Measurements from ENCODE around the gene CD74.

CD74 gene

DNA sequence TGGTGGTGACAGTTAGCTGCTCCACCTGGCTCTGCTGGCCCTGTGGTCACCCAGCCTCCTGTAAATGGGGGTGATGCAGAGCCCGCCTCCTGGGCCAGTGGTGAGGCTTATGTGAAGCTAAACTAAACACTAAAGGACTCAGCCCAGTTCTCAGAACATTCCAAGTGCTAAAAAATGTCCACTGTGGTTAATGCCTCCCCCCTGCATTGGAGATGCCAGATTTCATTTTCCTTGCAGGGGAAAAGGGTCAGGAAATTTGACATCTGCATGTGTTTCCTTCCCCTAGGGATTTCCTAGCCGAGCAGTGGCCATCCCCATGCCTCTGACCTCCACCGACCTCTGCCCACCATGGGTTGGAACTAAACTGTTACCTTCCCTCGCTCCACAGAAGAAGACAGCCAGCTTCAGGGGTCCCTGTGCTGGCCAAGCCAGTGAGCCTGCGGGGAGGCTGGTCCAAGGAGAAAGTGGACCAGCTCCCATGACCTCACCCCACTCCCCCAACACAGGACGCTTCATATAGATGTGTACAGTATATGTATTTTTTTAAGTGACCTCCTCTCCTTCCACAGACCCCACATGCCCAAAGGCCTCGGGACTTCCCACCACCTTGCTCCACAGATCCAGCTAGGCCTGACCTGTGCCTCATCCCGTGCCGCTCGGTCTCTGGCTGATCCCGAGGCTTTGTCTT lies 13.0 kb downstream of the CD74 start:
- no peak overlapping the region for H3K4me3 ChIP-seq (ENCODE audit: low read depth, low read length)
- DNase-seq (ENCODE audit: low read depth) = no peak

DNA sequence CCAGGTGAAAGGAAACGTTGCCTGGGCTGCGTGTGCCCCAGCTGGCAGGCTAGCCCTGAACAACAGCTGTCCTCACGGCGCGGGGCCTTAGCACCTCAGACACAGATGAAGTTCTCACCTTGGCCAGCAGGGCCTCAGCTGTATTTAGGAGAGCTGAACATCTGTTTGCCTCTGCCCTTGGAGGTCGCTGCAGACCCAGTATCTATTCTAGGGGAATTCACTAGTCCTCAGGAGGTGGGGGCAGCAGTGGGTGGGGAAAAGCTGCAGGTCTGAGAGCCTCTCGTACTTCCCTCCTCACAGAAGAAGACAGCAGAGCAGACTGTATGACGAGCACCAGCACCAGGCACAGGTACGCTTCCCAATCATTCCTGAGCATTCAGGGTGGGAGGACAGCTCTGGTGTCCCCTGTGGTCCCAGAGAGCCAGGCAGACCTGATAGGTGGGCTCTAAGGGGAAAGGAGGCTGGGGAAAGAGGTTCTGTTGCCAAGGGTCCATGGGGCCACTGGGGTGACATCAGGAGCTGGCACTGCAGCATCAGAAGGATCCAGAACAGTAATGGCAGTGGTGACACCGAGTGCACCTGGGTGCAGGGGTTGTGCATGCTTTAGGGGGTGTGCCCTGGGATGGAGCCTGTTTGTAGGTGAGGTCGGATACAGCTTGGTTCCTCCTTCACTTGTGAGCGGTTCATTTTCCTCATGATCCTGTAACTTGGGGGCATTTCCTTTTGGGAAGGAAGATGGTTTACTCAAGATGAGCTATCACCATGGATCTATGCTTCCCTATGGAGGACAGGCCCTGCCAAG lies 13.8 kb downstream of the CD74 start:
- no peak overlapping the region for H3K4me3 ChIP-seq (ENCODE audit: low read depth, low read length)
- DNase-seq (ENCODE audit: low read depth) = no peak

DNA sequence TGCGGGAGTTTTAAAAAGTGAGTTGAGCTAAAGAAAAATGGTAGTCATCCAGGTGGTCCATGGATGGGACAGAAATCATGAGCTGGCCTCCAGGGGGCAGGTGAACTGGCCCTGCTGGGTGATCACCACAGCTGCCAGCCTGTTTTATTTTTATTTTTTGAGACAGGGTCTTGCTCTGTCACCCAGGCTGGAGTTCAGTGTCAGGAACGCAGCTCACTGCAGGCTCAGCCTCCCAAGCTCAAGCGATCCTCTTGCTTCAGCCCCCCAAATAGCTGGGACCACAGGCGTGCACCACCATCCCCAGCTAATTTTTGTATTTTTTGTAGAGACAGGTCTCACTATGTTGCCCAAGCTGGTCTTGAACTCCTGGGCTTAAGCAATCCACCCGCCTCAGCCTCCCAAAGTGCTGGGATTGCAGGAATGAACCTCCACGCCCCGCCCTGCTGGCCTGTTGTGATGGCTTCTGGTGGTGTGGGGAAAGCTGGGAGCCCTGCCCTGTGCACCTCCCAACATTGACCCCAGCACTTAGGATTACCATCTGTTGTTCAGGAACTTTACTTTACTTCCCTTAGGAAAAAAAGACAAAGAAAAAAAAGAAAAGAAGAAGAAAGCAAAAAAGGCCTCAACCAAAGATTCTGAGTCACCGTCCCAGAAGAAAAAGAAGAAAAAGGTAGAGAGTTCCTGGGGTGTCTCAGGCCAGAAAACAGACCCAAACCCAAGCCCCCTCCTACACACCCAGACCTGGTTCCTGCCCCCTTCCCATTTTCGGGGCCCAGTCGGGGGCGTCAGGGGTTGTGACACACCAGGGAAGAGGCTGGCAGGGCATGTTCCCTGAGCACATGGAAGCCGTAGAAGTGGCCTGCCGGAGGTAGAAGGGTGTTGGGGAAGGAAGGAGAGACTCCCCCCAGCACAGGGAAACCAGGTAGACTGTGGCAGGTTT lies 14.7 kb downstream of the CD74 start:
- DNase-seq (ENCODE audit: low read depth) = no peak
- no peak overlapping the region for H3K4me3 ChIP-seq (ENCODE audit: low read depth, low read length)

DNA sequence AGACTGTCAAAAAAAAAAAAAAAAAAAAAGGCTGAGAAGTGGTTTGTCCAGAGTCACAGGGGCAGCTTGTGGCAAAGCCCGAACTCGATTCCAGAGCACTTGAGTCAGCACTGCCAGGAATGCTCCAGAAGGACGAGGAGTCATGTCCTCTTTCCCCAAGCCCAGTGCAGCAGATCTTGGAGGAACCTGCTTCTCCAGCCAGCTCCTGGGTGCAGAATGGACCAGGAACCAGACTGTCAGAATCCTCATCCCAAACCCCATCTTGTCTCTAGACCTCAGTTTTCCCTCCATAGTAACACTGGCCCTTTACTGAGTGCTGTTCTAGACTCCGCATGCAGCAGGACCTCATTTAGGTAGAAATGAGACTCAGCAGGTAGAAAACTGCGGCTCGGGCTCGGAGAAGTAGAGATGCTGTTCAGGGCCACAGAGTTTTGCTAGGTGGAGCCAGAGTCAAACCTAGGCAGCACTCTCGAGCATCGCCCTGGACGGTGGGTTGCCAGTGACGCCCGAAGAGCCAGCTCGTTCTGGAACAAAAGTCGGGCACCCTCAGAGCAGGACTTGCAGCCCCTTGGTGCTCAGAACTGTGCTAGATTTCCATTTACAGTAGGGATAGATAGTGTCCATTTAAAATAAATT lies 15.4 kb downstream of the CD74 start:
- no peak overlapping the region for H3K4me3 ChIP-seq (ENCODE audit: low read depth, low read length)
- DNase-seq (ENCODE audit: low read depth) = no peak

DNA sequence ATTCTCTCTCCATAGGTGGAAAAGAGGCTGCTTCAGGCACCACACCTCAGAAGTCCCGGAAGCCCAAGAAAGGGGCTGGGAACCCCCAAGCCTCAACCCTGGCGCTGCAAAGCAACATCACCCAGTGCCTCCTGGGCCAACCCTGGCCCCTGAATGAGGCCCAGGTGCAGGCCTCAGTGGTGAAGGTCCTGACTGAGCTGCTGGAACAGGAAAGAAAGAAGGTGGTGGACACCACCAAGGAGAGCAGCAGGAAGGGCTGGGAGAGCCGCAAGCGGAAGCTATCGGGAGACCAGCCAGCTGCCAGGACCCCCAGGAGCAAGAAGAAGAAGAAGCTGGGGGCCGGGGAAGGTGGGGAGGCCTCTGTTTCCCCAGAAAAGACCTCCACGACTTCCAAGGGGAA lies 16.4 kb downstream of the CD74 start:
- no peak for DNase-seq (ENCODE audit: low read depth)
- no peak overlapping the region for H3K4me3 ChIP-seq (ENCODE audit: low read depth, low read length)

DNA sequence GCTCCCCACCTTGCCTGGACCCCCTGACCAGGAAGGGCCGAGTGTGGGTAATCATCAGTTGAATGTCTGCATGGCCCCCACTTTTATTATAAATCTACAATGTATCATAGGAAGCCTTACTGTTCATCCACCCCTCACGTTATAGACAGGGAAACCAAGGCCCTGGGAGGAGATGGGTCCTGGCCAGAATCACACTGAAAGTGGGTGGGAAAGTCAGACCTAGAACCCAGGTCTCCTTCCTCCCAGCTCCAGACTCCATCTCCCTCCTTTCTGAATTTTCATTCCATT lies 17.1 kb downstream of the CD74 start:
- no peak overlapping the region for H3K4me3 ChIP-seq (ENCODE audit: low read depth, low read length)
- DNase-seq (ENCODE audit: low read depth) = no peak

DNA sequence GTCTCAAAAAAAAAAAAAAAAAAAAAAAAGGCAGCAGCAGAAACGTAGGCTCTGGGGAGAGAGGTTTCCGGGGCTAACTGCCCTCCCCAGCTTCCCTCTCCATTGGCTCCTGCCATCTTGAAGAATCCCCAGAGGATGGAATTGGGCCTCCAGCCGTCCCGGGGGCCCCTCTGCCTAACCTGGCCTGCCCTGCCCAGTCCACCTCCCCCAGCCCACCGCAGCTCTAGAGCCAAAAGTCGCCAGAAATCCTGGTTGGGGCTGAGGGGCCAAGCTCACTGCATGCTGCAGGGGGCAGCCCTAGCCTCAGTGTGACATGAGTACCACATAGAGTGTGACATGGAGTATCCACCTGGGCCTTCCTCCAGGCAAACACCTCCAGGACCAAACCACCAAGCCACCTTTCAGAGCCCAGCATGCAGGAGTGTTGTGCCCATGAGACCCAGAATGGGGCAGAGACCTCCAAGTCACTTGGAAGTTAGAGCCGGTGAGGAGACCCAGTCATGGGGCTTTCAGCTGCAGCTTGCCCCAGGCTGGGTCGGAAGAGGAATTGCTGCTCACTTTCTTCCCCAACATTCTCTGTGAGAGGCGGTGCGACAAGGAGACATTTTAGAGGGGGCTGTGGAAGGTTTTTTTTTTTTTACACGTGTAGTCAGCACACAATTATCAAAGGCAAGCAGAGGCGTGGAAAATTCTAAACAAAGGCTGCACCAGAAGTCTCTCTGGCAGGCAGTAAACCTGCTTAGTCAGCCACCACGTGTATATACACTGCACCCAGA lies 17.6 kb downstream of the CD74 start:
- H3K4me3 ChIP-seq (ENCODE audit: low read depth, low read length) = no peak overlapping the region
- no peak for DNase-seq (ENCODE audit: low read depth)

DNA sequence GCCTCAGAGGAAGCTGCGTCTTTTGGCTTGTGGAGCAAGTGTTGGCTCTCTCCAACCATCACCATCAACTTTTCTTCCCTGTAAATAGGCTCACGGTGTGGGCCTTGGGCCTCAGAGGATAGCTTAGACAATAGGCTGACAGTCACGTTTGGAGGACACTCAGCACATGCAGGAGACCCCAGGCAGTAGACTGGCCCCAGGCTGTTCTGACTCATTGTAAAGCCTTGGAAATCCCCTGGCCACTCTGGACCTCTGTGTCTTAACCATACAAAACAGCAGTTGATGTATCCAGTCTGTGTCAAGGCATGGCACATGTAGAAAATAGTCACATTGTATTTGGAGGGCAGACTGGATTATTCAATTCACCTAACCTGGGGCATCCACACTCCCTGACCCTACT lies 18.6 kb downstream of the CD74 start:
- no peak overlapping the region for H3K4me3 ChIP-seq (ENCODE audit: low read depth, low read length)
- DNase-seq (ENCODE audit: low read depth) = no peak

DNA sequence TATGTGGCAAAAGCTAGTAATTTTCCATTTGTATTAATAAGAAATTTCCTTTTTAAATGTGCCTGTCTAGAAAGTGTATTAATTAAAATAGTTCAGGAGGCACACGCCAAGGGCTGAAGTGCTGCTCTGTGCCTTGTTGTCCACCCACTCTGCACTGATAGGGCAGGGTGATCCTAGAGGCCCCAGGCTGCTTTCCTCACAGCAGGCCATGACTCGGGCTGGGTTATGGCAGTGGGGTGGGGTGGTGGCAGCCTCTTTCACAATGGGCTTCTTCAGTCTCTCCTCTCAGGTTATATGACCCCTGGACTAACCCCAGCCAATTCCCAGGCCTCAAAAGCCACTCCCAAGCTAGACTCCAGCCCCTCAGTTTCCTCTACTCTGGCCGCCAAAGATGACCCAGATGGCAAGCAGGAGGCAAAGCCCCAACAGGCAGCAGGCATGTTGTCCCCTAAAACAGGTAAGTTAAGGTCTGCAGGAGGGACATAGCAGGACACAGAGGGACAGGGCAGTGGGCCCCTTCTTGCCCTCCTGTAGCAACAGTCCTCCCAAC lies 19.5 kb downstream of the CD74 start:
- DNase-seq (ENCODE audit: low read depth) = no peak
- H3K4me3 ChIP-seq (ENCODE audit: low read depth, low read length) = no peak overlapping the region

DNA sequence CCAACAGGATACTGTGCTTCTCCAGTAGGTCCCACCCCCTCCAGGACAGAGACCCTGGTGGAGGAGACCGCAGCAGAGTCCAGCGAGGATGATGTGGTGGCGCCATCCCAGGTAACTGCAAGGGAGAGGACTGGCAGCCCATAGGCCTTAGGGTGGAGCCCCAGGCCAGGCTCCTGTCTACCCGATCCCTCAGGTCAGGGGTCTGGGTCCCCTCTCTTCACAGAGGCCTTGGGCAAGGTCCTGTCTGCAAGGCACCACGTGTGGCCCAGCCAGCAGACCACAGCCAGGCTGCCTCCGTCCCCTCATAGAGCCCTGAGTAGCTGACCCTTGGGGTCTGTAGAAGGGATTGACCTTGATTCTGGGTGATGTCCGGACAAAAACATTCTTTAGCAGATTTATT lies 20.0 kb downstream of the CD74 start:
- no peak for DNase-seq (ENCODE audit: low read depth)
- H3K4me3 ChIP-seq (ENCODE audit: low read depth, low read length) = no peak overlapping the region

DNA sequence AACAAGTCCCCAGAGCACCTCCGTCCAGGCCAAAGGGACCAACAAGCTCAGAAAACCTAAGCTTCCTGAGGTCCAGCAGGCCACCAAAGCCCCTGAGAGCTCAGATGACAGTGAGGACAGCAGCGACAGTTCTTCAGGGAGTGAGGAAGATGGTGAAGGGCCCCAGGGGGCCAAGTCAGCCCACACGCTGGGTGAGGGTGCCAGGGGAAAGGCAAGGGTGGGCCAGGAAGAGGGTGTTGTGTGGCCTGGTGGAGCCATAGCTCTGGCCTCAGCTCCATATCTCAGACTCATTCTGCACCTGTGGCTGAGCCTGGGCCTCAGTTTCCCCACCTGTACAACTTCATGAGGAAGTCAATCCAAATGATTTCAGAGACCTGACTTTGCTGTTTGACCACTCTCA lies 20.7 kb downstream of the CD74 start:
- H3K4me3 ChIP-seq (ENCODE audit: low read depth, low read length) = no peak overlapping the region
- no peak for DNase-seq (ENCODE audit: low read depth)

DNA sequence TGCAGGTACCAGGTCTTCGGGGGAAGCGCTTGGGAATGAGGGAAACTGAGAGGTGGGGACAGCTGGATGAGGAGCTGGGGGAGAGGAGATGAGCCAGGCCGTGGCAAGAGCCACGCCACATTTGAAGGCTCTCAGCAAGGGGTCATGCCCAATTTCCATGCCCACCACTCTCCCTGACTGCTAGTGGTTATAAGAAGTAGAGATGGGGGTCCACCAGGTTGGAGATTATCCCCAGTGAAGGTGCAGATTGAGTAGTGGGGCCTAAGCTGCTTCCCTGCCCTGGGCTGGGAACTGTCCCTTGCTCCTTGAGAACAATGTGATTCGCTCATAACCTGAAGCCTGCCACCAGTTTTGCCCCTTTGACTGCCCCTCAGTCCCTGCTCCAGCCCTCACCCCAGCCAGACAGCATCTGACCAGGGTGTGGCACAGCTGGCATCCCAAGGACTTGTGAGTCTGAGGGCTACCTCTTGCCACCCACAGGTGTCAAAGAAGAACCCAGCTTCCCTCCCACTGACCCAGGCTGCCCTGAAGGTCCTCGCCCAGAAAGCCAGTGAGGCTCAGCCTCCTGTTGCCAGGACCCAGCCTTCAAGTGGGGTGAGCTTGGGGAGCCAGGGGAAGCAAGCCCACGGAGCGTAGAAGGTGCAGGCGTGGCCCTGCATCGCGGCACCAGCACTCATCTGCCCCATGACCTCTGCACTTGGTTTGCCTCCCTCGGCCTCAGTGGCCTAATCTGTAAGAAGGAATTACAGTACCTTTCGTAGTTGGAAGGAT lies 21.5 kb downstream of the CD74 start:
- no peak for DNase-seq (ENCODE audit: low read depth)
- no peak overlapping the region for H3K4me3 ChIP-seq (ENCODE audit: low read depth, low read length)

DNA sequence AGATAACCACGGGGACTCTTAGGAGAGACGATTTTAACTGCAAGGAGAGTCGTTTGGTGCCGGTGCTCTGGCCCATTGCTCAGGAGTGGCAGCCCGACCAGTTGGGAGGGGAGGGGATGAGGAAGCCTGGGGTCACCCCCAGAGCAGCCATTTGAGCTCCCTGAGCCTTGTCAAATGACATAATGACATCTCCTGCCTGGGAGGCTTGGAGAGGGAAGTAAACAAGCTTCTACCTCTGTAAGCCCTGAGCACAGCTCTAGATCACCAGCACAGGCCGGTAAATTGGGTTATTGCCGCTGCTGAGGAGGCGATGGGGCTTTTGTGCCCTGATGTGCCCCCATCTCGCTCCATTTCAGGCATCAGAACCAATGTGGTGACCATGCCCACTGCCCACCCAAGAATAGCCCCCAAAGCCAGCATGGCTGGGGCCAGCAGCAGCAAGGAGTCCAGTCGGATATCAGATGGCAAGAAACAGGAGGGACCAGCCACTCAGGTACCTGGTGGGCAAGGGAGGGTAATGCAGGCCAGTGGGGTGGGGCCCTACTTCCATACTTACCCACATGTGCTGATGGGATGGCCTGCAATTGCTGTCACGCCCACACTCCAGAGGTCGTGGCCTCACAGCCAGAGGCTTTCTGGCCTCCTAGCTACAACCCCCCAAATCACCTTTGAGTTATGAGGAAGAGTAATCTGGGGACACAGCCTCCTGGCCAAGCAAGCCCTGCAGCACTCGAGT lies 23.0 kb downstream of the CD74 start:
- no peak for DNase-seq (ENCODE audit: low read depth)
- H3K4me3 ChIP-seq (ENCODE audit: low read depth, low read length) = no peak overlapping the region

DNA sequence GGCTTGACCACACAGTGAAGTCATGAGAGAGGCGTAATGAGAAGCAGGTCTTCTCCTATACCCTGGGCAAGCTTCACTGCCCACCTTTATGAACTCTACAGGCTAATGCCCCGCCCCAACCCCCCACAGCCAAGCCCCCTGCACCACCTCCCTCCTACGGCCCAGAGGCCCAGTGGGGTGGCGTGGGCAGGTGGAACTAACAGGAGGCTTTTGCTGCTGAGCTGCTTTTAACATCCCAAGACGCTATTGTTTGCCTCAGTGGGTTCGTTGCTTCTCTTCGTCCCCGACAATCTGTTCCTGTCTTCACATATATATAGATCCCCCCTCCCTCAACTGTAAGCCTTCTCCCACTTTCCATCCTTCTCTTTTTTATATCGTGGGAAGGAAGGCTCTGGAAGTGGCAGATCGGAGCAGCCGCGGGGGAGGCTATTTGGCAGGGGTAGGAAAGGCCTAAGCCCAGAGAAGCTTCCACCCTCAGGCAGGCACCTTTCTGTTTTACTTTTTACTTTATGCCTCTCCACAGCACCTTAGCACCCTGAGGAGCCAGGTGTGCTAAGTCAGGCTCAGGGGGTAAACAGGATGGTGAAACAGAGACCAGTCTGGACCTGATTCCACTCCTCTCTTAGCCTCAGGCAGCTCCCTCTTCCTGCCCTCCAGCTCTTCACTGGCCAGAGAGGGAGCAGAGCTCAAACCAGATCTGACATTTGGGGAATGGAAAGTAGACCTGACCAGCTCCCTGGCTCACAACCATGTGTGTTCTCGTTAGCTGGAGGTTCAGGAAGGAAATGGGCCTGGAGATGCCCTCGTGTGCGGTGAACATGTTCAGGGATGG lies 26.5 kb downstream of the CD74 start:
- no peak for DNase-seq (ENCODE audit: low read depth)

DNA sequence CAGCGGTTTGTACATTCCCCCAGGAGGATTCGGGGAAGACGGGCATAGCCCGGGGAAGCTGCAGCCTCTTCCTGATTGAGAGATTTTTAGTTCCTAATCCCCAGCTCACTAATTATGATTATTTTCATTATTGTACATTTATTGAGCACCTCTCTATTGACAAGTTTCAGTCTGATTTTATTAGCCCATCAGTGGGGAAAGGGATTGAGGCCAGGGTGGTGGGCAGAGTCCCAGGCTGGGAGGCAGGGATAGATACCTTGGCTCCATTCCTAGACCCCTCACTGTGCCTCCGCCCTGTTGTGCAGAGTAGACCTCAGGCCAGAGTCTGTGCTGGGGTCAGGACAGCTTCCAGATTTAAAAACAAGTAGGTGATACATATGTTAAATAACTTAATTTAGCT lies 28.0 kb downstream of the CD74 start:
- no peak for DNase-seq (ENCODE audit: low read depth)
- no peak overlapping the region for H3K4me3 ChIP-seq (ENCODE audit: low read depth, low read length)

More for the DNA sequence above, 26.5 kb downstream of the CD74 start:
- no peak overlapping the region for H3K4me3 ChIP-seq (ENCODE audit: low read depth, low read length)

DNA sequence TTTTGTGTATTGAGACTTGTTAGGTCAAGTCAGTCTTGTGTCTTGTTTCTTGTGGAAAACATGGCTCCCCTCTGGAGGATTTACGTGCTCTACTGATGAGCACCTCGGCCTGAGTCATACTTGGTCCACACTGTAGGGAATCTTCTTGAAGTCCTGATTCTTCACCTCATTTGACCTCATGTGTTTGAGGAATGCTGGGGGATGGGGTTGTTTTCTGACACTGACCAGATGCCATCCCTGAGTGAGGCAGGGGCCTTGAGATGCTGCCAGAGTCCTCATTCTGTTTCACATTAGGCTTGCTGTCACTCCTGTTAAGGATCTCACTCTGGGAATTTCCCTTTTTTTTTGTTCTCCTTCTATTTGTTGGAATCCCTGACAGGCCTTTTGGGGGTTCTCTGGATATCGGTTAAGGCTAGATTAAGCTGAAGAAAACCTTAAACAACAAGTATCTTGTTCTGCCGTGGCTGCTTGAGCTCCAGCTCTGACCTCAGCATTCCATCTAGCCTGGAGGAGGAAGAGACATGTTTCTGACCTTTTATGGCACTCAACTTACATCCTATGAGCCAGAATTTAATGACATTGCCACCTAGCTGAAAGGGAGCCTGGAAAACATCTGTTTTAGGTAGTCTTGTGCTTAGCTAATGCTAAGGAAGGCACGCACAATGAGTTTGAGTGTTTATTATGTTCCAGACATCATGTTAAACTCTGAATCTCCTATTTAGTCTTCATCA lies 34.6 kb downstream of the CD74 start:
- no peak overlapping the region for H3K4me3 ChIP-seq (ENCODE audit: low read depth, low read length)
- DNase-seq (ENCODE audit: low read depth) = peak; percentile 83
